K562 (cell line): ENCODE measurements around the gene MINDY4. TPM values are rescaled to one million over a fixed set of nuclear protein-coding genes. Genes with fewer than 3 reads are reported as not detected.
A peak's percentile ranks its signal among the peaks of the same experiment; 100 is the strongest.

ENCODE experiments used
- ATAC-seq: fragments of 200-7000 bp; cut with Tn5 transposase; 3 replicates; pipeline ENCODE4 v1.9.1; 2020; ENCODE audit warnings: moderate library complexity
- BruUV-seq: library from RNA; stranded (reverse); fragments of 400-500 nt; replicated peaks from 2 replicates; lab custom pipeline; 2021; lab: Mats Ljungman, UMichigan
- CTCF ChIA-PET: fragments of 300-600 bp; formaldehyde crosslinking; extraction: SDS; loops from one replicate; lab custom pipeline; 2021; ENCODE audit warnings: low intra/inter-chr PET ratio; lab: Yijun Ruan, JAX
- POLR2A ChIA-PET: fragments of 300-600, 350-650 bp; sonication (Branson Sonifier 250); formaldehyde crosslinking; extraction: SDS; loops from one replicate; lab custom pipeline; 2021; ENCODE audit warnings: antibody characterized with exemption, inconsistent platforms; lab: Yijun Ruan, JAX
- DNase-seq, 4 experiments: peaks; one replicate each; pipeline versions ENCODE4 v3.0.0 to v3.0.0-alpha.2; 2011 to 2018; ENCODE audit warnings: low spot score in 3 of 4, mixed read lengths in 3 of 4; ENCODE audit errors: extremely low read depth in 1 of 4
- FAIRE-seq: peaks from 2 replicates; lab custom pipeline; 2011; peaks lifted over from hg19 to GRCh38; lab: Jason Lieb, UNC
- H2AFZ ChIP-seq: 2 replicates; pipeline ENCODE4 v1.6.0; 2011; ENCODE audit warnings: low read depth, low read length, control low read depth, inconsistent platforms
- H3K27ac ChIP-seq: fragments of 200-600 bp; 3 replicates; pipeline ENCODE4 v1.8.0; 2011; ENCODE audit warnings: low read depth, mild to moderate bottlenecking, control low read depth, inconsistent platforms, low read length, moderate library complexity, mixed read lengths; ENCODE audit errors: extremely low read depth
- H3K27me3 ChIP-seq, 2 experiments: fragments of 300-600 bp in 1 of 2; 2 replicates in 1 of 2; 3 replicates in 1 of 2; pipeline versions ENCODE4 v1.6.0 to v1.8.0; 2011; ENCODE audit warnings: inconsistent platforms in 2 of 2, low read length in 2 of 2, mild to moderate bottlenecking in 1 of 2, mixed read lengths in 1 of 2, moderate library complexity in 1 of 2; ENCODE audit not compliant: control insufficient read depth in 2 of 2, insufficient read depth in 2 of 2
- H3K36me3 ChIP-seq: fragments of 300-600 bp; 3 replicates; pipeline ENCODE4 v1.8.0; 2011; ENCODE audit warnings: mild to moderate bottlenecking, low read length, inconsistent platforms; ENCODE audit not compliant: control insufficient read depth, insufficient read depth
- H3K4me1 ChIP-seq, 2 experiments: fragments of 200-600 bp in 1 of 2; replicated peaks in 1 of 2; 2 replicates in 1 of 2; 3 replicates in 1 of 2; pipeline versions ENCODE4 v1.5.1 to v1.8.0; 2011; ENCODE audit warnings: inconsistent platforms in 2 of 2, low read length in 2 of 2, mild to moderate bottlenecking in 1 of 2, mixed read lengths in 1 of 2, moderate library complexity in 1 of 2; ENCODE audit not compliant: control insufficient read depth in 2 of 2, insufficient read depth in 2 of 2
- H3K4me2 ChIP-seq: 2 replicates; pipeline ENCODE4 v1.6.1; 2011; ENCODE audit warnings: low read length, control low read depth, inconsistent platforms, mixed read lengths; ENCODE audit not compliant: insufficient read depth
- H3K4me3 ChIP-seq: fragments of 200-600 bp; sonication (generic), shearing (Covaris generic); 2 replicates; pipeline ENCODE4 v1.5.1; 2016; ENCODE audit warnings: control low read depth, inconsistent platforms
- H3K79me2 ChIP-seq: fragments of 200-600 bp; 3 replicates; pipeline ENCODE4 v1.8.0; 2011; ENCODE audit warnings: low read length, inconsistent platforms; ENCODE audit not compliant: control insufficient read depth, insufficient read depth
- H3K9ac ChIP-seq, 2 experiments: 2 replicates each; pipeline versions ENCODE4 v1.6.0 to v1.6.1; 2011; ENCODE audit warnings: low read depth in 2 of 2, low read length in 2 of 2, control low read depth in 1 of 2, inconsistent platforms in 1 of 2, mild to moderate bottlenecking in 1 of 2, mixed read lengths in 1 of 2; ENCODE audit not compliant: insufficient read depth in 1 of 2
- H3K9me1 ChIP-seq: one replicate; pipeline ENCODE4 v1.6.0; 2011; ENCODE audit warnings: inconsistent platforms, mild to moderate bottlenecking, low read length, moderate library complexity; ENCODE audit not compliant: control insufficient read depth, insufficient read depth
- H3K9me3 ChIP-seq: replicated peaks from 2 replicates; pipeline ENCODE4 v1.5.1; 2011; ENCODE audit warnings: low read depth, low read length, inconsistent platforms; ENCODE audit not compliant: control insufficient read depth, insufficient read depth
- H4K20me1 ChIP-seq: replicated peaks from 2 replicates; pipeline ENCODE4 v1.6.1; 2011; ENCODE audit warnings: low read length, inconsistent platforms, mixed read lengths; ENCODE audit not compliant: control insufficient read depth, insufficient read depth
- C11orf30 ChIP-seq: fragments of 450-650 bp; IDR thresholded peaks from 2 replicates; pipeline ENCODE4 v1.6.1; 2016; ENCODE audit warnings: low read depth, mild to moderate bottlenecking
- NFE2L1 ChIP-seq: fragments of 450-650 bp; IDR thresholded peaks from 2 replicates; pipeline ENCODE4 v1.6.1; 2016; ENCODE audit warnings: missing genetic modification characterization, low read depth, mild to moderate bottlenecking, missing compliant biosample characterization, moderate library complexity, borderline replicate concordance
- SRSF7 ChIP-seq: fragments of 200-400 bp; formaldehyde crosslinking; optimal IDR thresholded peaks from 2 replicates; pipeline ENCODE3; 2017; ENCODE audit warnings: mild to moderate bottlenecking, low read depth, low read length
- ZNF316 ChIP-seq: fragments of 450-650 bp; IDR thresholded peaks from 2 replicates; pipeline ENCODE4 v1.6.1; 2016
- WGBS: fragments of 100-300 bp; shearing (Covaris generic); methylation state at CpG from one replicate; pipeline ENCODE4 v1.1.6; 2016; ENCODE audit warnings: low coverage, mixed read lengths; ENCODE audit not compliant: insufficient coverage; ENCODE audit errors: missing lambda C conversion rate; 5-methylcytosine and 5-hydroxymethylcytosine counted together
- in situ Hi-C: fragments of 300-500 bp; cut with MboI; formaldehyde crosslinking; loops from 4 replicates; pipeline ENCODE4 v1.15.0; 2018; ENCODE audit warnings: inconsistent platforms, mixed read lengths
- intact Hi-C: fragments of 100-400 bp; cut with micrococcal nuclease; formaldehyde crosslinking; loops from 2 replicates; pipeline ENCODE4 v1.14.2; 2022
- polyA plus RNA-seq, 8 experiments: library from polyadenylated mRNA; depleted of rRNA in 4 of 8; stranded (reverse) in 5 of 8; unstranded in 3 of 8; fragments of >200 nt; fragmentation: Nextera tagmentation in 2 of 8; fragmentation: Illumina TruSeq in 1 of 8; extraction: Ambion mirVana in 2 of 8; extraction: Trizol in 1 of 8; gene quantifications; 2 replicates each; pipeline versions ENCODE4 v1.2.1 to v1.2.3, GENCODE V29; 2011 to 2014; ENCODE audit warnings: inconsistent platforms in 1 of 8, missing spikeins in 1 of 8
- total RNA-seq, 7 experiments: library from RNA; depleted of rRNA in 6 of 7; stranded (reverse); fragments of >200 nt in 6 of 7; fragmentation: Illumina TruSeq in 2 of 7; extraction: Trizol in 2 of 7; gene quantifications; 2 replicates each; pipeline versions ENCODE4 v1.2.1 to v1.2.3, GENCODE V29; 2011 to 2021; ENCODE audit warnings: low replicate concordance in 1 of 7

The MINDY4 gene
- total and polyA plus RNA-seq, 9 of the 15 experiments (the other 6 are each of a cell fraction or from before 2014, with no cell fraction given) = 2.1 to 16.7 (median 11.0) TPM

DNA sequence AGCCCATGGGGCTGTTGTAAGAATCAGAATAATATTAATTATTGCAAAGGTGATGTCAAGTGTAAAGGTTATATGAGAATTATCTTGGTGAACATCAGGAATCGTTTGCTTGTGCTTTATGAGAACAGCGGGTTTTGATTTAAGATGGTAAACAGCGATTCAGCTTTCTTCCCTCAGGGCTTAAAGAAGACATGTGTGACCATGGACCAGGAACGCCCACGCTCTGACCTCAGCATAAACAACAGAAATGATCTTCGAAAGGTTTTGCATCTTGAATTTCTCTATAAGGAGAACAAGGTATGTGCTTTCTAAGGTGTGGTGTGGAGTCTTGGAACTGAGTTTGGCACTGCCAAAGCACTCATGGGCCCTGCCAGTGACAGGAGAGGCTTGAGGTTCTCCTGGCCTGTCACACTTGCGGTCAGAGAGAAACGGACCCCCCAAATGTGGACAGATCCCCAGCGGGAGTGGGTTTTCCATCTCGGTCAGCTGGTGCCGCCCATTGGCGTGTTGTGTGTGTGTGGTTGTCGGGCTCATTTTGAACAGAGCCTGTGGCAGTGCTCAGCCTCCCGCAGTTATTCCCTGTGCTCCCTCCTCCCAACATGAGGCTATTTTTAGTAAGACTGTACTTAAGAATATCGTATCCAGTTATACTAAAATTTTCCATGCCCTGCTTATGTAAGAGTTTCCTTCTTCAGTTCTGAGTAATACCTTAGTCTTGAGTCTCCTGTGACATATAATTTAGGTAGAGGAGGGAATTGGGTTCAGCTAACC, 7.2 kb downstream of the MINDY4 start:
- no peak for TF ChIP-seq NFE2L1 (tag)
- Histone ChIP-seq H2AFZ (no peak overlapping the region), H3K9ac (no peak overlapping the region), H3K27ac (no peak overlapping the region), H3K4me3 (no peak overlapping the region), H3K9me3 (no peaks in the 10 kb centered on the region), H3K36me3 (peaks cover 68% of the 10 kb centered on the region), H3K9me1 (peaks cover 2% of the 10 kb centered on the region), H3K4me1 (peaks cover 5 to 6% of the 10 kb centered on the region in 2 experiments; a peak in 3 of 5 replicates), H3K79me2 (peaks cover 41% of the 10 kb centered on the region), H3K4me2 (no peak overlapping the region), H3K27me3 (no peaks in the 10 kb centered on the region), H4K20me1 (no peaks in the 10 kb centered on the region)
- intact Hi-C loops (no loop called here), in situ Hi-C loops (no loop called here)
- ChIA-PET CTCF (no interaction called here), POLR2A (interaction anchor here (1.2 kb wide), 1 partner anchor 13 kb away, joined by 5 read pairs; no protein-coding TSS in a partner anchor)
- ATAC-seq (no peak), DNase-seq (no peak), FAIRE-seq (peak; percentile 11)
- 89% methylated on average over 13 of the region's 15 CpGs for WGBS
- BruUV-seq = no TSS peak

DNA sequence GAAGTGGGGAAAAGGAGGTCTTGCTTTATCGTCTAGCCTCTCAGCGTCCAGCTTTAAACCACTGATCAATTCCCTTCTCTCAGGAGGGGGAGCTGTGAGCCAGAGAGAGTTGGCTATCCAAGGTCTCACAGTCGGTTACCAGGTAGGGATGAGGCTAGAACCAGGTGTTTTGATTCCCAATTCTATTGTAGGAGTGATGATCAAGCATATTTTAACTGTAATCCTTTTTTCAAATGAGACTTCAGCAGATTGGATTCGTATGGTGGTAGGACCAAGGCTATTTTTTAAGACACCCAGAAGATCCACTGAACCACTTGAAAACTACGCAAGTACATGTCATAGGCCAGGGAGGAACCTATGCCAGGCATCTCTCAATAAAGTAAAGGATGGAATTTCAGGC, 8.4 kb downstream of the MINDY4 start:
- peaks cover 79% of the 10 kb centered on the region for H3K36me3 ChIP-seq
- no peak overlapping the region for H3K4me2 ChIP-seq
- ATAC-seq (no peak), DNase-seq (no peak), FAIRE-seq (no peak)
- intact Hi-C loops (no loop called here), in situ Hi-C loops (no loop called here)
- H3K27ac ChIP-seq = no peak overlapping the region
- CTCF ChIA-PET = no interaction called here
- no peak overlapping the region for H3K9ac ChIP-seq
- no peak overlapping the region for H2AFZ ChIP-seq
- no peak overlapping the region for H3K4me3 ChIP-seq
- peaks cover 29% of the 10 kb centered on the region for H3K79me2 ChIP-seq
- POLR2A ChIA-PET = no interaction called here
- 77% methylated on average over 5 of the region's 5 CpGs for WGBS
- no TSS peak for BruUV-seq
- no peaks in the 10 kb centered on the region for H4K20me1 ChIP-seq
- no peaks in the 10 kb centered on the region for H3K27me3 ChIP-seq
- no peaks in the 10 kb centered on the region for H3K9me3 ChIP-seq
- TF ChIP-seq SRSF7 (no peak), C11orf30 (peak; percentile 50; the same call in 1 of the 2 replicates), ZNF316 (peak; percentile 58; the same call in 1 of the 2 replicates)
- no peaks in the 10 kb centered on the region for H3K9me1 ChIP-seq
- H3K4me1 ChIP-seq = peaks cover 0 to 2% of the 10 kb centered on the region in 2 experiments; a peak in 1 of 5 replicates
